Jurkat, Clone E6-1 (cell line): ENCODE results near the gene XPO6.

Experiments used
- DNase-seq: peaks from one replicate; pipeline ENCODE4 v3.0.0-alpha.2; 2011; ENCODE audit warnings: low read depth, low spot score
- H3K4me3 ChIP-seq: 2 replicates; pipeline ENCODE4 v1.5.1; 2011; ENCODE audit warnings: mild to moderate bottlenecking, low read length, control low read depth, moderate library complexity

The XPO6 gene

DNA sequence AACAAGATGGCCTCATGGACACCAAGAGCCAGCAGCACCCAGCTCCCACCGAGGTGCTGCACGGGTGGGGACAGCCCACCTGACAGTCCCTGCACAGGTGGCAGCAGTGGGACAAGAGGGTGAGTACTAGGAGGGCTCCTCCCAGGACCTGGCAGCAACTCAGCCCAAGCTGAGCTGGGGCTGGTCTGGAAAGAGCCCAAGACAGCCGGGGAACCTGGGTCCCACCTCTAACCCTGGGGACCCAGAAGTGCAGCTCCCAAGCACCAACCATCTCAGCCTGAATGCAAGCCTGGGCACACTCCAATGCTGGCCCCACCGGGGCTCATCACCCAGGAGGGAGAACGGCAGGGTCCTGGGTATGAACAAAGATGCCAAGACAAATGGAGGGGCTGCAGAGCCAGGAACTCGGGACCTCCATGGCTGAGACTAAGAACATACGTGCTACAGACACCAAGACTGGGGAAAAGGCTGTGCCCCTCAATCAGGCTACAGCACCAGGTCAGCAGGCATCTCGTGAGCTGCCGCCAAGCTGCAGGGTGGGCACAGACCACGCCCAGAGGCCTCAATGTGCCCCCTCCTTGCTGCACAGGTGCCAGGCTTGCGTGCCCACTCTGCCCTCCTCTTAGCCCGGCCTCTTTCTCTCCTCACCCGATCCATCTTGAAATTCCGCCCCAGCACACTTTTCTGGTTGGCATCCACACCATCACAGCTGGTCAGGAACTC is 110.8 kb downstream of the XPO6 start:
- H3K4me3 ChIP-seq, result no peak overlapping the region
- DNase-seq, result no peak

DNA sequence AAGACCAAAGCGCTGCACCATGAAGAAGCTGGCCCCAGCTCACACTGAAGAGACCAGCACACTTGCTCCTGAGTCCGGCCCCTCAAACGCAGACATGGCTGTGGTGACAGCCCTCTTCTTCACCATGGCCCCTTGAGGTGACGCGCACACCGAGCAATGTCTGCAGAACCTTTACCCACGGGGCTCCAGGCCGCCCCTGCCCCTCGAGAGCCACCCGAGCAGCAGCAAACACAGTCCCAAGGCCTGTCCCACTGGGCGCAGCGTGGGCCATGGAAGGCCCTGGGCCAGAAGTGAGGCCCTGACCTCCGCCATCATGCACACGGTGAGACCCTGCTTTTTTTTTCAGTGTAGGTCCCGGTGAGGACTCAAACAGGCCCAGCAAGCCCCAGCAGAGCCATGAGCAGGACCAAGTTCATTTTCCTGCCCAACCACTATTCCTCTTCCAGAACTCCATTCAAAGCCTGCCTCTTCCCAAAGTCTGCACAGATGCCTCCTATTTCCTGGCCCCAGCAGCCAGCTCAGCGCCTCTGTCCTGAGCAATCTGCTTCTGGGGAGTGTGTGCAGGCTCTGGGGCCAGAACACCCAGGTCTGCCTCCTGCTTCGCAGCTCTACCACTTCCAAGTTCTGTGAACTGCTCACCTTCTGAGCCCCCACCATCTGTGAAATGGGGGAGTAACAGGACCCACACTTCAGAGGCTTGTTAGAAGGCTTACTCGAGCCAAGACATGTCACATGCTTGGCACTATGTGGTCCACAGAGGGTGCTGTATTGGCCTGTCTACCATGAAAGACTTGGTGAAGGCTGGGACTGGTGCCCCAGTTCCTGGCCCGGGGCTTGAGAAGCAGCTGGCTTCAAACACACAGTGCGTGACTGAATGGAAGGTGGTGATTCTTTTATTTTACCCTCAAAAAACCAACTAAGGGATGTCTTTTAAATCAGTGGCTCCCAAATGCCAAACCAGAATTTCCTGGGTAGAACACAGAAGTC is 112.5 kb downstream of the XPO6 start:
- no peak overlapping the region for H3K4me3 ChIP-seq
- no peak for DNase-seq

DNA sequence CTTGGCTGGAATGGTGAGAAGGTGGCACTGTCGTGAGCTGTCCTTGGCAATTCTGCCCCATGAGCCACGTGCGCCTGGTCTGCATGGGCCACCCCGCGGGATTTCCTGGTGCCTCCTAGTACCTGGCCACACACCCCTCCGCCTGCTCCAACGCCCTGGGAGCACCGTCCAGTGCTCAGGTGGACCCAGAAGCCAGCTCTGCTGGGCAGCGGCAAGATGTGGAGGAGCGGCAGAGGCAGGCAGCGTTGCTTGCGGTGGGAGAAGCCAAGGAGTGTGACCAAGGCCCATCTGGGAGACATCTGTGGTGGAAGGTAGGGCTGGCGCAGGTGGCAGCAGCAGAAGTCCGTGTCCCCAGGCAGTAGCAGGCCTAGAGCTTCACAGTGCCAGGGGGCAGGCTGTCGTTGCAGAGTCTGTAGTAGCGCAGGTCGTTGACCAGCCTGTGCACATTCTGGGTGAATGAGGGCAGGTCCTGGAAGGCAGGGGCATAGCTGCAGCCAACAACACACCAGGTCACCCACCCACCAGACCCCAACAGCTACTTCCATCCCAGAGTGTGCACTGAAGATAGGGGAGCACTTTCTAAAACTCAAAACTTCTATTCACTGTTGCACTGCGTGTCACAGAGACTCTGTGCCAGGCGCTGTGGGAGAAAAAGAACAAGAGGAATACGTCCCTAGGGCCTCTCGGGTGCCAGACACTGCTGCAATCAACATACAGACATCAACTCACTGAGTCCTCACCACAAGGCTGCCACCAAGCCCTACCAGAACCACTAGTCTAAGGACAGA is 113.4 kb downstream of the XPO6 start:
- H3K4me3 ChIP-seq, result no peak overlapping the region

DNA sequence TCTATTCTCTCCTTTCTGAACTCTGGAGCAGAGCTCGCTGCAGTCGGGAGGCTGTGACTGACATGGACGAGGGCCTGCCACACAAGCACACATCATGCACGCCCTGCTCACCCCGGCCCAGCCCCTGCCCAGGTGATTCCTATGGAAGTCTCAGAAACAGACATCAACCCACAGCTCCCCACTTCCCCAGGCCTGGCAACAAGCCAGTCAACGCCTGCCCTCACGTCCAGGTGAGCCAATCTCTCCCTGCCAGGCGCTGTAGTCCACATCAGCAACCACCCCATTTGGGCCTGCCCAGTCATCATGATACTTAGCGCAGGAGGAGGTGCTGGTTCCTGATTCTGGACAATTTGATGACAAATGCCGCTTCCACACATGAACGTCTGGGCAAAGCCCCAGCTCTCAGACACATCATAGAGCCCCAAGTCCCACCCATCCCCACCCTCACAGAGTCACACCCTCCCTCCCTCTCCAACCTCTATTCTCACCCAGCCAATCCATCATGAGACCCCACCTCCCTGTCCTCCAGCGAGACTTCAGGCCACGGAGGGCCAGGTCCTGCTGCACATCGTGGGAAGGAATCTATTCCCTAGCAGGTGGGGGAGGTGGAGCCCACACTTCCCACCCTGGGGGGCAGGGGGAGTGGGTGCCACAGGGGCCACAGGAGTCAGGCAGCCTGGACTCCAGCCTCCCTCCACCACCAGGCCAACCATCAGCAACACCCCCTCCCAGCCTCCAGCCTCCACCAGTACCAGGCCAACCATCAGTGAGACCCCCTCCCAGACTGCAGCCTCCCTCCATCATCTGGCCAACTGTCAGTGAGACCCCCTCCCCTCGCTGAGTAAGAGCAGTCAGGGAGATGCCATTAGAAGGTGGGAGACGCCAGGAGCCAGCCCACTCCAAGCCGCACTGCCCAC is 114.5 kb downstream of the XPO6 start:
- no peak for DNase-seq
- no peak overlapping the region for H3K4me3 ChIP-seq

More for the DNA sequence above, 113.4 kb downstream of the XPO6 start:
- DNase-seq, result no peak

DNA sequence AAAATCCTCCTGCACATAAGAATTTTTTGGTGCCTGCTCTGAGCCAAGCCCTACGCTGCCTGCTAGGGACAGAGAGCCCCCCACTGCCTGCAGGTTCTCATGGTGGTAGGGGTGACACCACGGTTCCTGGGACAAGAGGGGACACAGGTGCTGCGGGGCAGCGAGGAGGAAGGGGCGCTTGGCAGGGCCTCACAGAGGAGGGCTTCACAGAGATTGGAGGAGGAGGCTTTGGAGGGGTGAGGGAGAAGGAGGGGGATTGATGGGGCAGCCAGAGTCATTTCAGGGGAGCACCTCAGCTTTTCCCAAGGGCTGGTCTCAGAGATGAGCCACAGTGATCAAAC is 118.4 kb downstream of the XPO6 start:
- H3K4me3 ChIP-seq, result no peak overlapping the region
- no peak for DNase-seq

DNA sequence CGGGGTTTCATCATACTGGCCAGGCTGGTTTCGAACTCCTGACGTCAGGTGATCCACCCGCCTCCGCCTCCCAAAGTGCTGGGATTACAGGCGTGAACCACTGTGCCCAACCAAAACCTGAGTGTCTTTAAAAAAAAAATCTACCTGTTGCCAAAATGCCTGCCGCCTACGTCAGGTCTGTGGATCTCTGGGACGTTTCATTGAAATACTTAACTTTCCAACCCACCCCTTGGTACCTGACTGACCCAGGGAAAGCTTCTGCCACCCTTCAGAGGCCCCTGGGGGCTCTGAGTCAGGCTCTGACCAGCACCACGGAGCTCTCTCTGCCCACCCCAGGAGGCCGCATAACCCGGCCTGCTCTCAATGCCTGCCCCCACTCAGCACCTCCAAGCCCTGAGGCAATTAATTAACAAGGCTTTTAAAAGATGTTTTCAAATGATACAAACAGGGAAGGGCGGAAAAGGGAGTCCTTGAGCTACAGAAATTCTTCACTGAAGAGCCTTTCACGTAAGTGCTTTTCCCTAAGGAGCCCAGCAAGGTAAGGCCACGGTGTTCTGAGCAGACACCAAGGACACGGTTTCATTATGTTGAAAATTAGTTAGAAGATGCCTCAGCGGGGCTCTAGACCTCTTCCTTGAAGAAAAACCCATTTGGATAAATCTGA is 118.9 kb downstream of the XPO6 start:
- H3K4me3 ChIP-seq, result no peak overlapping the region
- no peak for DNase-seq

DNA sequence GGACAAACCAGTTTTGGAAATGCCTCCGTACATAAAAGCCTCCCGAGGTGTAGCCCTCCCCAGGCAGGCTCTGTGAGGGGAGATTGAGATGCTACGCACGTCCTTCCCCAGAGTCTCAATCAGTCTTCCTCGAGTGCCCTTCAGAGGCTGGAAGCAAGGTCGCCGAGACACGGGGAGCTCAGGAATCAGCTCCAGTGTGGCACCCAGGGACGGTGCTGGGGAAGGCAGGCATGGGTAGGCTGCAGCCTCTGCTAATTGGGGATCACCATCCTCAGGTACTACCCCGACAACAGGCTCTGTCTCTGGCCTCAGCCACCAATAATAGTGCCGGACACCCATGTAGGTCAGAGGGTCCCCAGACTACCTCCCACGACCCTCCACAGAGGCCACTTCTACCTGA is 120.1 kb downstream of the XPO6 start:
- no peak for DNase-seq
- H3K4me3 ChIP-seq, result no peak overlapping the region

DNA sequence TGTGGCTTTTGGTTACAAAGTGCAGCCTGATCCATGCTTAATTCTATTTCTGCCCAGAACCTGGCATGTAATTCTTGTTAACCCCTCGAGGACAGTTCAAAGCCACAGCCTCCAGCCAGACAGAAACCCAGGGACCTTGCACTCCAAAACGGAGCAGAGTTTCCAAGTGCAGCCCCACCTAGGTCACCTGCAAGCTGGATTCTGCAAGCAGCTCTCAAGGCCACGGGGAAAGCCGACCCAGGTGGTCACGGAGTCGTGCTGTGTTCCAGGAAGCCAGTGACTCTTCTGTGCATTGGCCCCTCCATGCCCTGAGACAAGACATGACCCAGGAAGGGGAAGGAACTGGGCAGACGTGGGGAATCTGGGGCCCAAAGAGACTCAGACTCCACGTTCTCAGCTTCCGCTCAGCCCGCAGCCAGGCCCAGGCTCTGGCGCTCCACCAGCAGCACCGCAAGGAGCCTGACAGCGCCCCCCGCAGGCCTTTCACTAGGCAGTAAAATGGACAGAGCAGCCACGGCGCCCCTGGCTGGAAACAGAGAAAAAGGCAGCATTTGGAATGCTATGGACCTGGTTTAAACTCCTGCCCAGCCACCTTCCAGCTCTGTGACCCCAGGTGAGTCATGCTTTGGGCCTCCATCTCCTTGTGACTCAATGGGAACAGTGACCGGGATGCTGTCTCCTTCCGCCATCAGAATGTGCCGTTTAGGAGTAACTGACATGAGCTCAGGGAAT is 121.0 kb downstream of the XPO6 start:
- DNase-seq, result no peak

DNA sequence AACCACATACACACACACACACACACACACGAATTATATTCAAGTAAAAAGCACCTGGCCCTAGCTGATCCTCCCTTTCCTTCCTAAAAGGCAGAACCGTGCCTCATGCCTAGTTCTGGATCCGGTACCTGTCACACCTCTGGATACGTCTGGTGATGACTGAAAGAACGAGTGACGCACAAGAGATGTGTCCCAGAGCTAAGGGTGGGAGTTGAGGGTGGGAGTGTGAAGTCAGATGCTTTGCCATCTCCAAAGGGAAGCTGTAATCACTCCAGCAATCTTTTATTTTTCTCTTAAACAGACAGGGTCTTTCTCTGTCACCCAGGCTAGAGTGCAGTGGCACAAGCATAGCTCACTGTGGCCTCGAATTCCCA is 121.8 kb downstream of the XPO6 start:
- no peak overlapping the region for H3K4me3 ChIP-seq
- DNase-seq, result no peak

More for the DNA sequence above, 121.0 kb downstream of the XPO6 start:
- H3K4me3 ChIP-seq, result no peak overlapping the region

DNA sequence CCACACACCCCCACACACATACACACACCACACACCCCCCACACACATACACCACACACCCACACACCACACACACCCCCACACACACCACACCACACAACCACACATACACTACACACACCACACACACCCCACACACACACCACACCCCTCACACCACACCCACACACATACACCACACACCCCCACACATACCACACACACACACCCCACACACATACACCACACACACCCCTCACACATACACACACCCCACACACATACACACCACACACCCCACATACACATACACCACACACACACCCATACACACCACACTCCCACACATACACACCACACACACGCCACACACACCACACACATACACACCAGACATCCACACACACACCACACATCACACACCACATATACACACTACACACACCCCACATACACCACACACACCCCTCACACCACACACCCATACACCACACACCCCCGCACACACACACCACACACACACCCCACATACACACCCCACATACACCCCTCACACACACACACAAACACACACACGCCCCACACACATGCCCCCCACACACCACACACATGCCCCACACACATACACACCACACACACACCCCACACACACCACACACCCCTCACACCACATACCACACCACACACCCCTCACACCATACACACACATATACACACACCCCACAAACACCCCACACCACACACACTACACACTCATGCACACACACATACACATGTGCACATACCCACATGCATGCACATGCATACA is 122.4 kb downstream of the XPO6 start:
- no peak for DNase-seq
- H3K4me3 ChIP-seq, result no peak overlapping the region

DNA sequence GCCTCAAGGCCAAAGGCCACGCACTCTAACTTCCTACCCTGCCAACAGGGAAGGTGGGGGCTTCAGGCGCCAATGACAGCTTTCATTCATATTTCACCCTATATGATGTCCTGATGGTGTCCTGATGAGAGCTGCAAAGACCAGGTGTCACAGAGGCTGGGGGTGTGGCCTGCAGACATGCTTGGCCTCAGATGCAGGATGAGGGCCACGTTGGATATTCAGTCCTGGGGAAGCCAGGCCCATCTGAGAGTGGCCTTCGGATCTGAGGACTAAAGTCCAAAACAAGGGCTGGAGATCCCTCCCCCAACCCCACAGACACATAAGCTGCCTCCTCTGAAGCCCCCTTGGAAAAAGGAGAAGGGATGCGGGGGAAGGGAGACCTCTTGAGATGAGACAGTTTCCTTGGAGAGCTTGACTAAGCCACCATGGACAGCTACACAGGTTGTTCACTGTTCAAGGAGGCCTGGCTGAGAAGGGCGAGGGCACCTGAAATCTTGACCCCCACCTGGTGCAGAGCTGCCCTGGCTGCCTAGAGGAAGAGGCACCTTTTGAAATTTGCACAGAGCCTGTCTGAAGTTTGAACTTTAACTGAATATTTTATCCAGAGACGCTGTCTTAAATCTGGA is 124.0 kb downstream of the XPO6 start:
- DNase-seq, result no peak
- no peak overlapping the region for H3K4me3 ChIP-seq

DNA sequence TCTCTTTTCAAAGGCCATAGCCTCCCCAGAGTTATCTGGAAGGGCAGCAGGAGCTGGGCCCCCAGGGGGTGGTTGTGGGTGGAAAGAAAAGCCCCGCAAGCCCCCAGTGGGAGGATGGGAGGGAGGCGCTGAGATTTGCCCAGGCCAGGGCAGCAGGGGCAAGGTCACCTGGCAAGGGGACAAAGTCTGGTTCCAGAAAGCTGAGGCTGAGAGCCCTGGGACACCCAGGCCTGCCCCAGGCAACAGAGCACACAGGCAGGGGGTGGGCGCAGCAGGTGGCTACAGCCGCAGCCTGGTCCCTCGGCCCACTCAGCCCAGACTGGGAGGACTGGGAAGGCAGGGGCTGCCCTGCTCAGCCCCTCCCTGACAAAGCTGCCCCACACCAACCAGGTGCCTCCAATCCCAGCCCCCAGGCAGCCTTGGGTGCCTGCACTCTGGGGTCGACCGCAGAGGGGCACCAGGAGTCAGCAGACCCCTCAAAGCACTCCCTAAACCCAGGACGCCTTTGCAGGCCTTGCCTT is 124.6 kb downstream of the XPO6 start:
- H3K4me3 ChIP-seq, result no peak overlapping the region
- DNase-seq, result no peak

DNA sequence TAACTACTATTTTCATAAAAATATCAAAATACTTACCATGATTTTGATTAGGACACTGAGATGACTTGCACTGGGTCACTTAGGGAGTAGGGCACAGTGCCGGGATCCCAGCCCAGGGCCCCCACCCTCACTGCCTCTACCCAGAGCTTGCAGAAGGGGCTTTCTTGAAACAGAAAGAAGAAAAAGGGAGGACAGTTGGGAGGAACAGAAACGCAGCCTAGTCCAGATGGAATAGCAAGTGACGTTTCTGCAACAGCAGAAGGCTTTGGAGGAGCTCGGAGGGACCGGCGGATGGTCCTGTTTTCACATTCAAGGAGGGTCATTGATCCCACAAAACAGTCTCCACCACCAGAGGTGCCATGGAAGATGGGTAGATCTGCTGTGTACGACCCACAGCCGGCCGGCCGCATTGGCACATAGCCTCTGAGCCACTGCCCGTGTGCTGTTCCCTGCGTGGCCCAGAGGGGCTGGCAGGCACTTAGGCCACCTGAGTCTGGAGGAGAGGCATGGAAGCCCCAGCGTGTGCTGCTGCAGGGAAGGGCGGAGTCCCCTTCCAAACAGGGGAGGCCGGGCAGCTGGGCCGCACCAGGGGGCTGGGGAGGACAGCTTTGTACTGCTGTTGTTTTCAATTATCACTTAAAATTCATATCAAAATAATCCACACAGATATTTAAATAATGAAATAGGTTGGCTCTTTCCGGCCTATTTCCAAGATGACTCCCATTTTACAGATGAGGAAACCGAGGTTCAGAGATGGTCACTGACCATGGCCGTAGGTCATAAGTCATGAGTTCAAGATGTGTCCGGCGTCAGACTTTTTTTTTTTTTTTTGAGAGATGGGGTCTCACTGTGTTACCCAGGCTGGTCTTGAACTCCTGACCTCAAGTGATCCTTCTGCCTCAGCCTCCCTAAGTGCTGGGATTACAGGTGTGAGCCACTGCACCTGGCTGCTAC is 125.3 kb downstream of the XPO6 start:
- DNase-seq, result no peak
- no peak overlapping the region for H3K4me3 ChIP-seq

DNA sequence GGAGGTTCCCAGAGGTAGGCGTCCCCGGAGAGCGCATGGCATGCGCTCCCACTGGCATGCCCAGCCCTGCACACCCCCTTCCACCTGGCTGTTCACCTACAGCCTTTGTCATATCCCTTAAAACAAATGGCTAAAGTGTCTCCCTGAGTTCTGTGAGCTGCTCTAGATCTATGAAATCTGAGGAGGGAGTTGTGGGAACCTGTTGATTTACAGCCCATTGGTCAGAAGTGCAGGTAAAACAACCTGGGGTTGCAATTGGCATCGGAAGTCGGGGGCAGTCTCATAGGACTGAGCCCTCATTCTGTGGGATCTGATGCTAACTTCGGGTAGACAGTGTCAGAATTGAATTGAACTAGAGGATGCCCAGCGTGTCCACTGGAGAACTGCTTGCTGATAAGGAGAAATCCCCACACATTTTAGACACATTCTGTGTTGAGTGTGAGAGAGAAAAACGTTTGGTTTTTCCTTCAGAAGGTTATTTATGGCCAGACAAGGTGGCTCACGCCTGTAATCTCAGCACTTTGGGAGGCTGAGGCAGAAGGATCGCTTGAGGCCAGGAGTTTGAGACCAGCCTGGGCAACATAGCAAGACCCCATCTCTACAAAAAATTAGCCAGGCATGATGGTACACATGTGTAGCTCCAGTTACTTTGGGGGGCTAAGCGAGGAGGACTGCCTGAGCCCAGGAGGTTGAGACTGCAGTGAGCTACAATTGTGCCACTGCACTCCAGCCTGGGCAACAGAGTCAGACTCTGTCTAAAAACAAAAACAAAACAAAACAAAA is 126.2 kb downstream of the XPO6 start:
- DNase-seq, result no peak
- no peak overlapping the region for H3K4me3 ChIP-seq
